Neural progenitor cell (in vitro differentiated cells): Measurements from ENCODE around the gene IFT122. TPM values are rescaled to one million over a fixed set of nuclear protein-coding genes. Genes with fewer than 3 reads are reported as not detected.
A peak's percentile ranks its signal among the peaks of the same experiment; 100 is the strongest.

Experiments used
- DNase-seq: peaks from one replicate; pipeline ENCODE4 v3.0.0-alpha.2; 2016; ENCODE audit warnings: low spot score
- H2AFZ ChIP-seq: fragments of 200-600 bp; sonication (generic); replicated peaks from 2 replicates; pipeline ENCODE4 v1.6.1; 2016; ENCODE audit warnings: antibody characterized with exemption
- H3F3A ChIP-seq: fragments of 200-600 bp; sonication (generic); 2 replicates; pipeline ENCODE4 v1.6.1; 2016; ENCODE audit warnings: antibody characterized with exemption, low read depth
- H3K27ac ChIP-seq: fragments of 200-600 bp; sonication (generic); 2 replicates; pipeline ENCODE4 v1.5.1; 2016; ENCODE audit warnings: mild to moderate bottlenecking
- H3K27me3 ChIP-seq: fragments of 200-600 bp; sonication (generic); 2 replicates; pipeline ENCODE4 v1.6.1; 2016; ENCODE audit warnings: mild to moderate bottlenecking, moderate library complexity
- H3K36me3 ChIP-seq: fragments of 200-600 bp; sonication (generic); 2 replicates; pipeline ENCODE4 v1.5.1; 2016
- H3K4me1 ChIP-seq: fragments of 200-600 bp; sonication (generic); 2 replicates; pipeline ENCODE4 v1.6.1; 2016; ENCODE audit warnings: mixed run types
- H3K4me2 ChIP-seq: fragments of 200-600 bp; sonication (generic); 2 replicates; pipeline ENCODE4 v1.6.1; 2016
- H3K4me3 ChIP-seq: fragments of 200-600 bp; sonication (generic); 2 replicates; pipeline ENCODE4 v1.5.1; 2016
- H3K79me2 ChIP-seq: fragments of 200-600 bp; sonication (generic); 2 replicates; pipeline ENCODE4 v1.6.1; 2016; ENCODE audit warnings: low read depth
- H3K9ac ChIP-seq: fragments of 200-600 bp; sonication (generic); 2 replicates; pipeline ENCODE4 v1.6.1; 2016
- H3K9me3 ChIP-seq: fragments of 200-600 bp; sonication (generic); 2 replicates; pipeline ENCODE4 v1.5.1; 2016; ENCODE audit warnings: low read depth
- H4K20me1 ChIP-seq: fragments of 200-600 bp; sonication (generic); 2 replicates; pipeline ENCODE4 v1.6.1; 2016; ENCODE audit warnings: low read depth
- H3K27ac Mint-ChIP-seq: 3 replicates; pipeline ENCODE4 v1.8.0; 2021; ENCODE audit warnings: mixed read lengths
- H3K27me3 Mint-ChIP-seq: 2 replicates; pipeline ENCODE4 v1.8.0; 2022; ENCODE audit warnings: low read depth, mild to moderate bottlenecking, inconsistent platforms, moderate library complexity, mixed read lengths; ENCODE audit not compliant: insufficient read depth
- H3K36me3 Mint-ChIP-seq: 3 replicates; pipeline ENCODE4 v1.8.0; 2021; ENCODE audit warnings: mixed read lengths
- H3K4me1 Mint-ChIP-seq: 3 replicates; pipeline ENCODE4 v1.8.0; 2021; ENCODE audit warnings: mixed read lengths
- H3K4me3 Mint-ChIP-seq: 3 replicates; pipeline ENCODE4 v1.8.0; 2021; ENCODE audit warnings: mild to moderate bottlenecking, moderate library complexity, mixed read lengths
- H3K9me3 Mint-ChIP-seq: 3 replicates; pipeline ENCODE4 v1.8.0; 2020; ENCODE audit warnings: mixed read lengths
- EZH2 ChIP-seq: fragments of 200-600 bp; sonication (generic); IDR thresholded peaks from 2 replicates; pipeline ENCODE4 v1.6.1; 2017; ENCODE audit warnings: antibody characterized with exemption, mild to moderate bottlenecking, moderate library complexity
- EZH2phosphoT487 ChIP-seq: fragments of 200-600 bp; sonication (generic); IDR thresholded peaks from 2 replicates; pipeline ENCODE4 v1.6.1; 2017; ENCODE audit warnings: antibody characterized with exemption
- total RNA-seq: library from RNA; depleted of rRNA; stranded (reverse); fragments of >200 nt; gene quantifications from 2 replicates; pipeline ENCODE4 v1.2.3, GENCODE V29; 2015; ENCODE audit warnings: low replicate concordance
- TF ChIP-seq, protein P1 (sequence below): fragments of 200-600 bp; sonication (generic); IDR thresholded peaks from 2 replicates; pipeline ENCODE4 v1.5.1; 2017; ENCODE audit warnings: antibody characterized with exemption, mild to moderate bottlenecking

IFT122 gene
- total RNA-seq, 1 donor from 2014 or later, result 48.0 TPM

DNA sequence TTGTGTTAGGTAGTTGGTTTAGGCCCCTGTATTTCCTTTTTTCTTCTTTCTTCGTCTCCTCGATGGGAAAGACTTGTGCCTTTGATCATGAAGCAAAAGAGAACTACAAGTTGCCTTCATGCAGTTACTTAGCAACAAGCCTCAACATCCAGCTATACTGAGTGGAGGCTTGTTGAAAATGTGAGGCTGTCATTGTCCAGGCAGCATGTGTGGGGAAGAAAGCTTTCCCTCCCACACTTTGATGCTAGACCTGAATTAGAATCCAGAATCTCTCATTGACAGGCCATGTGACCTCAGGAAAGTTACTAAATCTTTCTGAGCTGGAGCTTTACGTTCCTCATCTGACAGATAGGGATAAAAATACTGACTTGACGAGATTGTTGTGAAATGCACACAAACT lies 23.7 kb downstream of the IFT122 start:
- peaks cover 5% of the 10 kb centered on the region for H3K4me1 Mint-ChIP-seq
- no peak overlapping the region for H2AFZ ChIP-seq
- H3F3A ChIP-seq, result no peaks in the 10 kb centered on the region
- no peak overlapping the region for H3K27ac Mint-ChIP-seq
- H3K9me3 Mint-ChIP-seq, result no peaks in the 10 kb centered on the region
- no peaks in the 10 kb centered on the region for H3K79me2 ChIP-seq
- no peaks in the 10 kb centered on the region for H4K20me1 ChIP-seq
- peaks cover 2% of the 10 kb centered on the region for H3K27me3 Mint-ChIP-seq
- no peak overlapping the region for H3K27ac ChIP-seq
- H3K4me1 ChIP-seq, result peaks cover 5% of the 10 kb centered on the region
- H3K36me3 ChIP-seq, result no peaks in the 10 kb centered on the region
- H3K4me3 ChIP-seq, result no peak overlapping the region
- TF ChIP-seq, protein P1, sequence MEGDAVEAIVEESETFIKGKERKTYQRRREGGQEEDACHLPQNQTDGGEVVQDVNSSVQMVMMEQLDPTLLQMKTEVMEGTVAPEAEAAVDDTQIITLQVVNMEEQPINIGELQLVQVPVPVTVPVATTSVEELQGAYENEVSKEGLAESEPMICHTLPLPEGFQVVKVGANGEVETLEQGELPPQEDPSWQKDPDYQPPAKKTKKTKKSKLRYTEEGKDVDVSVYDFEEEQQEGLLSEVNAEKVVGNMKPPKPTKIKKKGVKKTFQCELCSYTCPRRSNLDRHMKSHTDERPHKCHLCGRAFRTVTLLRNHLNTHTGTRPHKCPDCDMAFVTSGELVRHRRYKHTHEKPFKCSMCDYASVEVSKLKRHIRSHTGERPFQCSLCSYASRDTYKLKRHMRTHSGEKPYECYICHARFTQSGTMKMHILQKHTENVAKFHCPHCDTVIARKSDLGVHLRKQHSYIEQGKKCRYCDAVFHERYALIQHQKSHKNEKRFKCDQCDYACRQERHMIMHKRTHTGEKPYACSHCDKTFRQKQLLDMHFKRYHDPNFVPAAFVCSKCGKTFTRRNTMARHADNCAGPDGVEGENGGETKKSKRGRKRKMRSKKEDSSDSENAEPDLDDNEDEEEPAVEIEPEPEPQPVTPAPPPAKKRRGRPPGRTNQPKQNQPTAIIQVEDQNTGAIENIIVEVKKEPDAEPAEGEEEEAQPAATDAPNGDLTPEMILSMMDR, result no peak
- TF ChIP-seq EZH2 (no peak), EZH2phosphoT487 (no peak)
- no peaks in the 10 kb centered on the region for H3K9me3 ChIP-seq
- peaks cover 11% of the 10 kb centered on the region for H3K36me3 Mint-ChIP-seq
- no peaks in the 10 kb centered on the region for H3K27me3 ChIP-seq
- no peak for DNase-seq
- H3K4me2 ChIP-seq, result no peak overlapping the region
- no peak overlapping the region for H3K9ac ChIP-seq
- H3K4me3 Mint-ChIP-seq, result no peak overlapping the region

DNA sequence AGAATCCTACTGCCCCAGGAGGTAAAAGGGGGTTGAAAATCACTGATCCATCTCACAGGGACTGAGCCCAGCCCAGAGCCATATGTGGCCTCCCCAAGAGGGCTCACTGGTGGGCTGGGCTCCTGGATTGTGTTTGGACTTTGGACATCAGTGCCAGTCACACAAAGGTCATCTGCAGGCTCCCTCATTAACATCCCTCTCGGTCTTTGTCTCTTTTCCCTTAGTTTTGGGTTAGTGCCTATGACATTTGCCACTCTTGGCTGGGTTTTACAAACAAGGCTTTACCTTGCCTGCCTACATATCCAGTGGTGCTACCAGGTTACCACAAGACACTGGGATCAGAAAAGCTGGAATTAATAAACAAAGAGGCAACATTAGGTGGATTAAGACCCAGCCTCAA lies 27.9 kb downstream of the IFT122 start:
- Histone ChIP-seq H3K9ac (no peak overlapping the region), H3K27ac (no peak overlapping the region), H3K27me3 (no peaks in the 10 kb centered on the region), H3K9me3 (no peaks in the 10 kb centered on the region), H3K4me3 (no peak overlapping the region), H3K36me3 (no peaks in the 10 kb centered on the region), H3K79me2 (no peaks in the 10 kb centered on the region), H4K20me1 (no peaks in the 10 kb centered on the region), H3K4me2 (peak overlapping the region; percentile 18), H3F3A (no peaks in the 10 kb centered on the region), H2AFZ (no peak overlapping the region), H3K4me1 (peaks cover 5% of the 10 kb centered on the region)
- H3K27me3 Mint-ChIP-seq, result no peaks in the 10 kb centered on the region
- H3K4me3 Mint-ChIP-seq, result no peak overlapping the region
- TF ChIP-seq EZH2 (no peak), EZH2phosphoT487 (no peak)
- TF ChIP-seq, protein P1, result no peak
- no peak for DNase-seq
- H3K4me1 Mint-ChIP-seq, result peaks cover 17% of the 10 kb centered on the region
- no peak overlapping the region for H3K27ac Mint-ChIP-seq
- H3K9me3 Mint-ChIP-seq, result no peaks in the 10 kb centered on the region
- H3K36me3 Mint-ChIP-seq, result peaks cover 13% of the 10 kb centered on the region

DNA sequence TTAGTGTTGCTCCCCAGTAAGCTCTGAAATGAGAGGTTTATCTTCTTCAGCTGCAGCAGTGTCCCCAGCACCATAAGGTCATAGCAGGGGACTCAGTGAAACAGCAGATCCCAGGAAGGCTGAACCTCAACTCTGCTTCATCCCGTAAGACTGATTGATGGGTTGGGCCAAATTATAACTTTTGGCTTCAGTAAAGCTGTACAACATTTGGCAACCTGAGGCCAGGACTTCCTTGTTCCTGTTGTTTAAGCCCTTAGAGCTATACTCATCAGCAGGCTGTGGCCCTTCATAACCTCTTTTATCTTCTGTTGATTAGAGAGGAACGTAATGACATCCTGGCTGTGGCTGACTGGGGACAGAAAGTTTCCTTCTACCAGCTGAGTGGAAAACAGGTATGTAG lies 29.0 kb downstream of the IFT122 start:
- Mint-ChIP-seq H3K4me3 (no peak overlapping the region), H3K4me1 (peaks cover 13% of the 10 kb centered on the region), H3K27me3 (no peaks in the 10 kb centered on the region), H3K36me3 (peaks cover 13% of the 10 kb centered on the region), H3K27ac (no peak overlapping the region), H3K9me3 (no peaks in the 10 kb centered on the region)
- no peak for TF ChIP-seq EZH2phosphoT487
- TF ChIP-seq EZH2, result no peak
- TF ChIP-seq, protein P1, result no peak
- Histone ChIP-seq H3K9me3 (no peaks in the 10 kb centered on the region), H3K27me3 (no peaks in the 10 kb centered on the region), H2AFZ (no peak overlapping the region), H3K36me3 (no peaks in the 10 kb centered on the region), H3K79me2 (no peaks in the 10 kb centered on the region), H3K4me3 (no peak overlapping the region), H3F3A (no peaks in the 10 kb centered on the region), H3K4me2 (no peak overlapping the region), H4K20me1 (no peaks in the 10 kb centered on the region), H3K27ac (no peak overlapping the region), H3K9ac (no peak overlapping the region), H3K4me1 (peaks cover 5% of the 10 kb centered on the region)
- no peak for DNase-seq
